ENCODE measurements around the gene ARPIN.
"Not testable (repeated sequence)": the region's sequence is repeated elsewhere in the genome, so short reads cannot be mapped to it uniquely, and the experiment has no call there.

The ARPIN gene

GRCh38 chr15:89899295-89899945, 13.3 kb downstream of the ARPIN start:
- Histone ChIP-seq H3K4me3 (ENCODE audit: low read depth in 1 of 2, low read length in 2 of 2) (no peak overlapping the region), H3K4me1 (ENCODE audit: control insufficient read depth in 1 of 2, insufficient read depth in 2 of 2, low read length in 2 of 2) (peaks cover 17 to 19% of the 10 kb centered on the region in 2 donors), H3K27me3 (ENCODE audit: control insufficient read depth in 1 of 2, insufficient read depth in 2 of 2, low read length in 2 of 2) (no peaks in the 10 kb centered on the region), H3K27ac (ENCODE audit: low read depth, low read length) (no peak overlapping the region), H3K9ac (ENCODE audit: low read depth in 1 of 2, low read length in 2 of 2) (no peak overlapping the region), H3K9me3 (ENCODE audit: control insufficient read depth in 1 of 2, low read length in 2 of 2) (no peaks in the 10 kb centered on the region), H3K36me3 (ENCODE audit: control insufficient read depth in 1 of 2, insufficient read depth in 2 of 2, low read length in 2 of 2) (peaks cover 20 to 40% of the 10 kb centered on the region in 2 donors)

GRCh38 chr15:89898614-89899294, 14.0 kb downstream of the ARPIN start:
- no peak overlapping the region for H3K27ac ChIP-seq (ENCODE audit: low read depth, low read length)
- H3K4me1 ChIP-seq (ENCODE audit: control insufficient read depth in 1 of 2, insufficient read depth in 2 of 2, low read length in 2 of 2) = peaks cover 17 to 19% of the 10 kb centered on the region in 2 donors
- H3K4me3 ChIP-seq (ENCODE audit: low read depth in 1 of 2, low read length in 2 of 2) = no peak overlapping the region
- H3K9me3 ChIP-seq (ENCODE audit: control insufficient read depth in 1 of 2, low read length in 2 of 2) = no peaks in the 10 kb centered on the region
- no peaks in the 10 kb centered on the region for H3K27me3 ChIP-seq (ENCODE audit: control insufficient read depth in 1 of 2, insufficient read depth in 2 of 2, low read length in 2 of 2)
- no peak overlapping the region for H3K9ac ChIP-seq (ENCODE audit: low read depth in 1 of 2, low read length in 2 of 2)
- peaks cover 20 to 33% of the 10 kb centered on the region in 2 donors for H3K36me3 ChIP-seq (ENCODE audit: control insufficient read depth in 1 of 2, insufficient read depth in 2 of 2, low read length in 2 of 2)

GRCh38 chr15:89898146-89898545, 14.6 kb downstream of the ARPIN start:
- H3K9me3 ChIP-seq (ENCODE audit: control insufficient read depth in 1 of 2, low read length in 2 of 2) = no peaks in the 10 kb centered on the region
- peaks cover 17 to 27% of the 10 kb centered on the region in 2 donors for H3K36me3 ChIP-seq (ENCODE audit: control insufficient read depth in 1 of 2, insufficient read depth in 2 of 2, low read length in 2 of 2)
- H3K27ac ChIP-seq (ENCODE audit: low read depth, low read length) = no peak overlapping the region
- no peak overlapping the region for H3K4me3 ChIP-seq (ENCODE audit: low read depth in 1 of 2, low read length in 2 of 2)
- H3K9ac ChIP-seq (ENCODE audit: low read depth in 1 of 2, low read length in 2 of 2) = no peak overlapping the region
- peaks cover 17 to 22% of the 10 kb centered on the region in 2 donors for H3K4me1 ChIP-seq (ENCODE audit: control insufficient read depth in 1 of 2, insufficient read depth in 2 of 2, low read length in 2 of 2)
- H3K27me3 ChIP-seq (ENCODE audit: control insufficient read depth in 1 of 2, insufficient read depth in 2 of 2, low read length in 2 of 2) = no peaks in the 10 kb centered on the region

- peak within 1 kb of the TSS; percentile 80 to 97 for H3K4me3 ChIP-seq (ENCODE audit: low read depth in 1 of 2, low read length in 2 of 2)
- no peaks in the 10 kb centered on the region for H3K27me3 ChIP-seq (ENCODE audit: control insufficient read depth in 1 of 2, insufficient read depth in 2 of 2, low read length in 2 of 2)
- no peaks in the 10 kb centered on the region for H3K9me3 ChIP-seq (ENCODE audit: control insufficient read depth in 1 of 2, low read length in 2 of 2)
- peaks cover 15 to 17% of the 10 kb centered on the region in 2 donors for H3K4me1 ChIP-seq (ENCODE audit: control insufficient read depth in 1 of 2, insufficient read depth in 2 of 2, low read length in 2 of 2)
- peaks cover 1% of the 10 kb centered on the region in 2 donors for H3K36me3 ChIP-seq (ENCODE audit: control insufficient read depth in 1 of 2, insufficient read depth in 2 of 2, low read length in 2 of 2)
- peak within 1 kb of the TSS; percentile 76 to 96 for H3K9ac ChIP-seq (ENCODE audit: low read depth in 1 of 2, low read length in 2 of 2)
- peak within 1 kb of the TSS; percentile 84 for H3K27ac ChIP-seq (ENCODE audit: low read depth, low read length)
Measured at GRCh38 chr15:89893696-89894447, 18.9 kb downstream of the ARPIN start, which contains the start of gene AP3S2. Gene AP3S2, minus strand, starts transcription at chr15:89893994. Its CDS starts 45 bp downstream, at chr15:89893949.

- Histone ChIP-seq H3K36me3 (ENCODE audit: control insufficient read depth in 1 of 2, insufficient read depth in 2 of 2, low read length in 2 of 2) (peaks cover 9 to 10% of the 10 kb centered on the region in 2 donors), H3K9me3 (ENCODE audit: control insufficient read depth in 1 of 2, low read length in 2 of 2) (no peaks in the 10 kb centered on the region), H3K27me3 (ENCODE audit: control insufficient read depth in 1 of 2, insufficient read depth in 2 of 2, low read length in 2 of 2) (no peaks in the 10 kb centered on the region), H3K4me3 (ENCODE audit: low read depth in 1 of 2, low read length in 2 of 2) (peak overlapping the region; percentile 80 to 97), H3K27ac (ENCODE audit: low read depth, low read length) (no peak overlapping the region), H3K4me1 (ENCODE audit: control insufficient read depth in 1 of 2, insufficient read depth in 2 of 2, low read length in 2 of 2) (peaks cover 8 to 13% of the 10 kb centered on the region in 2 donors), H3K9ac (ENCODE audit: low read depth in 1 of 2, low read length in 2 of 2) (peak overlapping the region; percentile 76 to 96)
Measured at GRCh38 chr15:89893027-89893426, 19.7 kb downstream of the ARPIN start.

GRCh38 chr15:89888214-89888804, 24.4 kb downstream of the ARPIN start:
- H3K27me3 ChIP-seq (ENCODE audit: control insufficient read depth in 1 of 2, insufficient read depth in 2 of 2, low read length in 2 of 2) = no peaks in the 10 kb centered on the region
- H3K4me1 ChIP-seq (ENCODE audit: control insufficient read depth in 1 of 2, insufficient read depth in 2 of 2, low read length in 2 of 2) = peaks cover 8 to 9% of the 10 kb centered on the region in 2 donors
- no peak overlapping the region for H3K9ac ChIP-seq (ENCODE audit: low read depth in 1 of 2, low read length in 2 of 2)
- no peak overlapping the region for H3K27ac ChIP-seq (ENCODE audit: low read depth, low read length)
- H3K9me3 ChIP-seq (ENCODE audit: control insufficient read depth in 1 of 2, low read length in 2 of 2) = no peaks in the 10 kb centered on the region
- H3K4me3 ChIP-seq (ENCODE audit: low read depth in 1 of 2, low read length in 2 of 2) = no peak overlapping the region
- peaks cover 9 to 40% of the 10 kb centered on the region in 2 donors for H3K36me3 ChIP-seq (ENCODE audit: control insufficient read depth in 1 of 2, insufficient read depth in 2 of 2, low read length in 2 of 2)

- peaks cover 0 to 4% of the 10 kb centered on the region in 2 donors for H3K4me1 ChIP-seq (ENCODE audit: control insufficient read depth in 1 of 2, insufficient read depth in 2 of 2, low read length in 2 of 2)
- no peak overlapping the region for H3K27ac ChIP-seq (ENCODE audit: low read depth, low read length)
- no peak overlapping the region for H3K4me3 ChIP-seq (ENCODE audit: low read depth in 1 of 2, low read length in 2 of 2)
- no peaks in the 10 kb centered on the region for H3K9me3 ChIP-seq (ENCODE audit: control insufficient read depth in 1 of 2, low read length in 2 of 2)
- H3K36me3 ChIP-seq (ENCODE audit: control insufficient read depth in 1 of 2, insufficient read depth in 2 of 2, low read length in 2 of 2) = peaks cover 9 to 62% of the 10 kb centered on the region in 2 donors
- no peaks in the 10 kb centered on the region for H3K27me3 ChIP-seq (ENCODE audit: control insufficient read depth in 1 of 2, insufficient read depth in 2 of 2, low read length in 2 of 2)
- no peak overlapping the region for H3K9ac ChIP-seq (ENCODE audit: low read depth in 1 of 2, low read length in 2 of 2)
Measured at GRCh38 chr15:89885611-89886010, 27.1 kb downstream of the ARPIN start.

- H3K36me3 ChIP-seq (ENCODE audit: control insufficient read depth in 1 of 2, insufficient read depth in 2 of 2, low read length in 2 of 2) = peaks cover 9 to 62% of the 10 kb centered on the region in 2 donors
- not testable (repeated sequence) for H3K4me3 ChIP-seq (ENCODE audit: low read depth in 1 of 2, low read length in 2 of 2); H3K9me3 ChIP-seq (ENCODE audit: control insufficient read depth in 1 of 2, low read length in 2 of 2); H3K9ac ChIP-seq (ENCODE audit: low read depth in 1 of 2, low read length in 2 of 2); H3K27ac ChIP-seq (ENCODE audit: low read depth, low read length); H3K27me3 ChIP-seq (ENCODE audit: control insufficient read depth in 1 of 2, insufficient read depth in 2 of 2, low read length in 2 of 2); H3K4me1 ChIP-seq (ENCODE audit: control insufficient read depth in 1 of 2, insufficient read depth in 2 of 2, low read length in 2 of 2)
Measured at GRCh38 chr15:89885179-89885578, 27.6 kb downstream of the ARPIN start.

- Histone ChIP-seq H3K4me1 (ENCODE audit: control insufficient read depth in 1 of 2, insufficient read depth in 2 of 2, low read length in 2 of 2) (peaks cover 0 to 4% of the 10 kb centered on the region in 2 donors), H3K9ac (ENCODE audit: low read depth in 1 of 2, low read length in 2 of 2) (no peak overlapping the region), H3K4me3 (ENCODE audit: low read depth in 1 of 2, low read length in 2 of 2) (no peak overlapping the region), H3K27me3 (ENCODE audit: control insufficient read depth in 1 of 2, insufficient read depth in 2 of 2, low read length in 2 of 2) (no peaks in the 10 kb centered on the region), H3K36me3 (ENCODE audit: control insufficient read depth in 1 of 2, insufficient read depth in 2 of 2, low read length in 2 of 2) (peaks cover 4 to 62% of the 10 kb centered on the region in 2 donors), H3K9me3 (ENCODE audit: control insufficient read depth in 1 of 2, low read length in 2 of 2) (no peaks in the 10 kb centered on the region), H3K27ac (ENCODE audit: low read depth, low read length) (no peak overlapping the region)
Measured at GRCh38 chr15:89883518-89883917, 29.2 kb downstream of the ARPIN start.

Data from duodenal mucosa (tissue), 2 donors.